Motor neuron (in vitro differentiated cells): Measurements from ENCODE around the gene BTNL3. TPM values are rescaled to one million over a fixed set of nuclear protein-coding genes. Genes with fewer than 3 reads are reported as not detected.
A peak's percentile ranks its signal among the peaks of the same experiment; 100 is the strongest.
"Not testable (repeated sequence)": the region's sequence is repeated elsewhere in the genome, so short reads cannot be mapped to it uniquely, and the experiment has no call there.

Source experiments
- ATAC-seq, 8 experiments: fragments of 200-7000 bp; cut with Tn5 transposase; replicated peaks in 6 of 8; 2 replicates each; pipeline ENCODE4 v1.8.0; 2021; ENCODE audit warnings: mild to moderate bottlenecking in 8 of 8, moderate library complexity in 8 of 8
- H3K27ac ChIP-seq, 2 donors: fragments of 250-450 bp; sonication (Bioruptor Pico); 2 replicates each; pipeline ENCODE4 v1.9.0; 2021; ENCODE audit warnings: antibody characterized with exemption in 2 of 2, mild to moderate bottlenecking in 2 of 2, moderate library complexity in 1 of 2
- H3K4me1 ChIP-seq, 2 donors: fragments of 250-450 bp; sonication (Bioruptor Pico); replicated peaks in 1 of 2; 2 replicates each; pipeline ENCODE4 v1.6.1; 2021; ENCODE audit warnings: antibody characterized with exemption in 2 of 2, mild to moderate bottlenecking in 2 of 2, moderate library complexity in 1 of 2
- H3K4me3 ChIP-seq, 5 donors: fragments of 250-450 bp; sonication (Bioruptor Pico); 2 replicates each; pipeline ENCODE4 v1.9.0; 2021; ENCODE audit warnings: antibody characterized with exemption in 5 of 5, mild to moderate bottlenecking in 5 of 5, moderate library complexity in 4 of 5
- WGBS, 10 experiments: fragments of 450-650 bp; shearing (Covaris generic); methylation state at CpG; one replicate each; pipeline ENCODE4 v1.0.0; 2022; 5-methylcytosine and 5-hydroxymethylcytosine counted together
- in situ Hi-C, 9 experiments: fragments of 400-800 bp; cut with MboI; loops; one replicate each; pipeline ENCODE4 v1.15.0; 2021; ENCODE audit warnings: low sequenced_read_pairs in 9 of 9, low pct_unique_long_range_greater_than_20kb in 2 of 9; ENCODE audit not compliant: unreplicated experiment in 9 of 9
- total RNA-seq, 8 experiments: library from RNA; unstranded; fragments of 300-600 nt; gene quantifications; 2 replicates each; pipeline versions ENCODE4 v1.2.3 to v1.2.4, GENCODE V29; 2022

BTNL3 gene
- total RNA-seq, 8 experiments from 2014 or later, result 0.08 to 0.33 TPM; not detected in 6

- ATAC-seq, result peak in 1 of 8 experiments; percentile 50
- no peak overlapping the region for H3K27ac ChIP-seq
- 0 to 100% (median 59%) methylated on average over 1 to 9 of the region's 12 CpGs; no CpG with 5 or more reads in 4 of the 10 experiments for WGBS, 10 experiments
- H3K4me1 ChIP-seq, result no peaks in the 10 kb centered on the region
- in situ Hi-C loops, result loop anchor here in 1 of 9 experiments (25.0 kb wide), 1 partner anchor 106 kb away; no protein-coding TSS in a partner anchor
- H3K4me3 ChIP-seq, result no peak overlapping the region
These were observed 54.8 kb downstream of the BTNL3 start for GRCh38 chr5:181043285-181044092.

- WGBS, 10 experiments, result 11 to 71% (median 47%) methylated on average over 1 to 5 of the region's 10 CpGs; no CpG with 5 or more reads in 3 of the 10 experiments
- H3K27ac ChIP-seq, result no peak overlapping the region
- no peak overlapping the region for H3K4me3 ChIP-seq
- H3K4me1 ChIP-seq, result no peaks in the 10 kb centered on the region
- in situ Hi-C loops, result loop anchor here in 1 of 9 experiments (25.0 kb wide), 1 partner anchor 107 kb away; no protein-coding TSS in a partner anchor
- no peak for ATAC-seq
These were observed 55.5 kb downstream of the BTNL3 start for GRCh38 chr5:181044093-181044599.

GRCh38 chr5:181044662-181045305, 56.1 kb downstream of the BTNL3 start:
- in situ Hi-C loops, result loop anchor here in 1 of 9 experiments (25.0 kb wide), 1 partner anchor 107 kb away; no protein-coding TSS in a partner anchor
- ATAC-seq, result no peak
- 21 to 61% (median 55%) methylated on average over 2 to 8 of the region's 11 CpGs; no CpG with 5 or more reads in 4 of the 10 experiments for WGBS, 10 experiments
- H3K4me3 ChIP-seq, result no peak overlapping the region
- H3K27ac ChIP-seq, result no peak overlapping the region
- H3K4me1 ChIP-seq, result no peaks in the 10 kb centered on the region

- Histone ChIP-seq H3K4me1 (no peaks in the 10 kb centered on the region), H3K27ac (no peak overlapping the region), H3K4me3 (no peak overlapping the region)
- 38 to 83% (median 50%) methylated on average over 2 to 4 of the region's 10 CpGs; no CpG with 5 or more reads in 5 of the 10 experiments for WGBS, 10 experiments
- ATAC-seq, result no peak
- in situ Hi-C loops, result loop anchor here in 1 of 9 experiments (25.0 kb wide), 1 partner anchor 108 kb away; no protein-coding TSS in a partner anchor
These were observed 56.7 kb downstream of the BTNL3 start for GRCh38 chr5:181045316-181045715.

- WGBS, 10 experiments, result no CpG with 5 or more reads among the region's 1 CpG
- in situ Hi-C loops, result loop anchor here in 1 of 9 experiments (25.0 kb wide), 1 partner anchor 109 kb away; no protein-coding TSS in a partner anchor
- not testable (repeated sequence) for H3K27ac ChIP-seq, H3K4me3 ChIP-seq, H3K4me1 ChIP-seq, ATAC-seq
These were observed 57.2 kb downstream of the BTNL3 start for GRCh38 chr5:181045857-181046256.

GRCh38 chr5:181047288-181047687, 58.6 kb downstream of the BTNL3 start:
- WGBS, 10 experiments, result 0 to 71% (median 50%) methylated on average over 1 to 2 of the region's 2 CpGs; no CpG with 5 or more reads in 1 of the 10 experiments

GRCh38 chr5:181047921-181048320, 59.3 kb downstream of the BTNL3 start:
- in situ Hi-C loops, result loop anchor here in 1 of 9 experiments (25.0 kb wide), 1 partner anchor 111 kb away; no protein-coding TSS in a partner anchor

More at GRCh38 chr5:181047288-181047687, 58.6 kb downstream of the BTNL3 start:
- H3K4me1 ChIP-seq, result no peaks in the 10 kb centered on the region
- ATAC-seq, result no peak
- no peak overlapping the region for H3K4me3 ChIP-seq
- no peak overlapping the region for H3K27ac ChIP-seq
- in situ Hi-C loops, result loop anchor here in 1 of 9 experiments (25.0 kb wide), 1 partner anchor 110 kb away; no protein-coding TSS in a partner anchor

GRCh38 chr5:181050016-181050415, 61.4 kb downstream of the BTNL3 start:
- H3K4me1 ChIP-seq, result peaks cover 0 to 6% of the 10 kb centered on the region in 2 donors
- no peak overlapping the region for H3K27ac ChIP-seq
- ATAC-seq, result no peak
- in situ Hi-C loops, result no loop called here
- no peak overlapping the region for H3K4me3 ChIP-seq
- WGBS, 10 experiments, result 37 to 100% (median 79%) methylated on average over 1 to 5 of the region's 5 CpGs; no CpG with 5 or more reads in 6 of the 10 experiments

More at GRCh38 chr5:181047921-181048320, 59.3 kb downstream of the BTNL3 start:
- H3K4me1 ChIP-seq, result no peaks in the 10 kb centered on the region
- ATAC-seq, result no peak
- H3K4me3 ChIP-seq, result no peak overlapping the region
- WGBS, 10 experiments, result 27 to 87% (median 71%) methylated on average over 2 to 8 of the region's 15 CpGs; no CpG with 5 or more reads in 2 of the 10 experiments
- no peak overlapping the region for H3K27ac ChIP-seq

GRCh38 chr5:181051841-181052671, 63.4 kb downstream of the BTNL3 start:
- peak overlapping the region; percentile 38 to 88 (median 48) for H3K4me3 ChIP-seq
- no peak for ATAC-seq
- peaks cover 0 to 6% of the 10 kb centered on the region in 2 donors for H3K4me1 ChIP-seq
- in situ Hi-C loops, result no loop called here
- H3K27ac ChIP-seq, result no peak overlapping the region
- WGBS, 10 experiments, result 3 to 57% (median 15%) methylated on average over 3 to 17 of the region's 27 CpGs

- 0 to 16% methylated on average over 5 to 7 of the region's 120 CpGs; no CpG with 5 or more reads in 8 of the 10 experiments for WGBS, 10 experiments
- Histone ChIP-seq H3K4me1 (peaks cover 0 to 6% of the 10 kb centered on the region in 2 donors), H3K27ac (no peak overlapping the region), H3K4me3 (peak overlapping the region; percentile 38 to 88 (median 48))
- in situ Hi-C loops, result no loop called here
- peak; percentile 49 to 72 (median 61) for ATAC-seq
These were observed 64.2 kb downstream of the BTNL3 start for GRCh38 chr5:181052672-181053487.

- Histone ChIP-seq H3K27ac (no peak overlapping the region), H3K4me1 (peaks cover 0 to 6% of the 10 kb centered on the region in 2 donors), H3K4me3 (peak overlapping the region; percentile 38 to 88 (median 48))
- 0 to 2% (median 1%) methylated on average over 6 to 23 of the region's 45 CpGs; no CpG with 5 or more reads in 6 of the 10 experiments for WGBS, 10 experiments
- in situ Hi-C loops, result no loop called here
- ATAC-seq, result peak in 6 of 8 experiments; percentile 39 to 79 (median 72)
These were observed 65.0 kb downstream of the BTNL3 start for GRCh38 chr5:181053488-181054121.
